GM12878 (cell line): ENCODE data around the gene SLC47A2. TPM values are rescaled to one million over a fixed set of nuclear protein-coding genes. Genes with fewer than 3 reads are reported as not detected.

Source experiments
- ATAC-seq: fragments of 200-7000 bp; cut with Tn5 transposase; 3 replicates; pipeline ENCODE4 v1.9.1; 2020; ENCODE audit warnings: mild to moderate bottlenecking, moderate library complexity
- BruUV-seq: library from RNA; stranded (reverse); fragments of 400-500 nt; replicated peaks from 2 replicates; lab custom pipeline; 2021; lab: Mats Ljungman, UMichigan
- CTCF ChIA-PET: fragments of 300-600 bp; sonication (Branson Sonifier 250); formaldehyde crosslinking; extraction: SDS; loops from one replicate; lab custom pipeline; 2021; ENCODE audit warnings: inconsistent platforms; lab: Yijun Ruan, JAX
- POLR2A ChIA-PET: fragments of 350-600 bp; formaldehyde crosslinking; extraction: SDS; loops from one replicate; lab custom pipeline; 2021; ENCODE audit warnings: inconsistent platforms; lab: Charles Lee
- RAD21 ChIA-PET: fragments of 300-600 bp; sonication (Branson Sonifier 250); formaldehyde crosslinking; loops from one replicate; lab custom pipeline; 2023; ENCODE audit warnings: antibody characterized with exemption; ENCODE audit not compliant: unreplicated experiment; lab: Charles Lee
- SMC1A ChIA-PET: fragments of 300-600 bp; sonication (Branson Sonifier 250); formaldehyde crosslinking; loops from one replicate; lab custom pipeline; 2023; ENCODE audit not compliant: unreplicated experiment, uncharacterized antibody; lab: Charles Lee
- DNase-seq: peaks from one replicate; pipeline ENCODE4 v3.0.0-alpha.2; 2011; ENCODE audit warnings: low read depth, low spot score
- FAIRE-seq: peaks from 3 replicates; lab custom pipeline; 2011; peaks lifted over from hg19 to GRCh38; lab: Jason Lieb, UNC
- H2AFZ ChIP-seq: 2 replicates; pipeline ENCODE4 v1.6.0; 2011; ENCODE audit warnings: low read depth, low read length, control low read depth; ENCODE audit not compliant: control insufficient read depth
- H3K27ac ChIP-seq: 2 replicates; pipeline ENCODE4 v1.5.1; 2011; ENCODE audit warnings: control low read depth; ENCODE audit not compliant: control insufficient read depth, insufficient read depth
- H3K27me3 ChIP-seq, 2 experiments: replicated peaks in 1 of 2; 2 replicates each; pipeline versions ENCODE4 v1.6.0 to v1.6.1; 2011; ENCODE audit warnings: low read length in 1 of 2; ENCODE audit not compliant: control insufficient read depth in 2 of 2, insufficient read depth in 2 of 2
- H3K36me3 ChIP-seq, 2 experiments: 2 replicates each; pipeline ENCODE4 v1.5.1; 2011; ENCODE audit warnings: low read length in 1 of 2; ENCODE audit not compliant: control insufficient read depth in 2 of 2, insufficient read depth in 2 of 2
- H3K4me1 ChIP-seq: 2 replicates; pipeline ENCODE4 v1.6.1; 2011; ENCODE audit warnings: mild to moderate bottlenecking, low read length, moderate library complexity, mixed read lengths; ENCODE audit not compliant: control insufficient read depth, insufficient read depth
- H3K4me2 ChIP-seq: 2 replicates; pipeline ENCODE4 v1.6.0; 2011; ENCODE audit warnings: control low read depth; ENCODE audit not compliant: control insufficient read depth, insufficient read depth
- H3K4me3 ChIP-seq: fragments of 200-600 bp; sonication (generic); 2 replicates; pipeline ENCODE4 v1.5.1; 2016
- H3K79me2 ChIP-seq: 2 replicates; pipeline ENCODE4 v1.6.0; 2011; ENCODE audit warnings: low read length; ENCODE audit not compliant: control insufficient read depth, insufficient read depth
- H3K9ac ChIP-seq: 2 replicates; pipeline ENCODE4 v1.8.0; 2011; ENCODE audit warnings: low read length, control low read depth, mixed read lengths; ENCODE audit not compliant: control insufficient read depth, insufficient read depth
- H3K9me3 ChIP-seq: replicated peaks from 3 replicates; pipeline ENCODE4 v1.5.1; 2011; ENCODE audit warnings: mild to moderate bottlenecking, low read length; ENCODE audit not compliant: control insufficient read depth, insufficient read depth
- H4K20me1 ChIP-seq: 2 replicates; pipeline ENCODE4 v1.6.0; 2011; ENCODE audit not compliant: control insufficient read depth, insufficient read depth
- POLR2AphosphoS2 ChIP-seq: IDR thresholded peaks from 2 replicates; pipeline ENCODE4 v1.6.1; 2011; ENCODE audit warnings: low read depth, mild to moderate bottlenecking, low read length, improper control_type of control experiment, moderate library complexity
- SMAD5 ChIP-seq: IDR thresholded peaks from 2 replicates; pipeline ENCODE4 v1.6.1; 2016; ENCODE audit warnings: antibody characterized with exemption, low read depth
- SMARCA5 ChIP-seq: fragments of 450-650 bp; IDR thresholded peaks from 2 replicates; pipeline ENCODE4 v1.6.1; 2017; ENCODE audit warnings: mild to moderate bottlenecking
- YBX1 ChIP-seq: fragments of 450-650 bp; IDR thresholded peaks from 2 replicates; pipeline ENCODE4 v1.6.1; 2016; ENCODE audit warnings: antibody characterized with exemption
- WGBS: methylation state at CpG from one replicate; pipeline ENCODE4 v1.1.6; 2016; ENCODE audit warnings: low lambda C conversion rate; ENCODE audit not compliant: insufficient replicate concordance, insufficient coverage; ENCODE audit errors: missing lambda C conversion rate; 5-methylcytosine and 5-hydroxymethylcytosine counted together
- in situ Hi-C: fragments of 300-500 bp; cut with MboI; formaldehyde crosslinking; loops from 9 replicates; pipeline ENCODE4 v1.14.3; 2018; ENCODE audit warnings: mixed read lengths
- intact Hi-C: fragments of 100-400 bp; cut with micrococcal nuclease; formaldehyde crosslinking; loops from one replicate; pipeline ENCODE4 v1.14.2; 2022; ENCODE audit not compliant: unreplicated experiment
- polyA plus RNA-seq, 11 experiments: library from polyadenylated mRNA; depleted of rRNA in 4 of 11; unstranded in 6 of 11; stranded (reverse) in 5 of 11; fragments of >200 nt; fragmentation: Nextera tagmentation in 4 of 11; fragmentation: Illumina TruSeq in 1 of 11; extraction: Ambion mirVana in 4 of 11; extraction: Trizol in 1 of 11; gene quantifications; 1 replicate in 1 of 11; 2 replicates in 10 of 11; pipeline versions ENCODE4 v1.2.1 to v1.2.3, GENCODE V29; 2011 to 2016; ENCODE audit warnings: inconsistent platforms in 2 of 11, missing spikeins in 2 of 11, low read depth in 1 of 11
- small RNA-seq: library from RNA; depleted of rRNA; stranded (forward); fragments of <200 nt; gene quantifications from one replicate; pipeline ENCODE3, GENCODE V24; 2014
- total RNA-seq, 4 experiments: library from RNA; depleted of rRNA in 3 of 4; stranded (reverse); fragments of >200 nt in 3 of 4; fragmentation: Illumina TruSeq in 1 of 4; extraction: Trizol in 1 of 4; gene quantifications; 2 replicates each; pipeline versions ENCODE4 v1.2.1 to v1.2.3, GENCODE V29; 2013 to 2021

The SLC47A2 gene
- total and polyA plus RNA-seq, 10 of the 15 experiments (the other 5 are each of a cell fraction or from before 2014, with no cell fraction given), result not detected

DNA sequence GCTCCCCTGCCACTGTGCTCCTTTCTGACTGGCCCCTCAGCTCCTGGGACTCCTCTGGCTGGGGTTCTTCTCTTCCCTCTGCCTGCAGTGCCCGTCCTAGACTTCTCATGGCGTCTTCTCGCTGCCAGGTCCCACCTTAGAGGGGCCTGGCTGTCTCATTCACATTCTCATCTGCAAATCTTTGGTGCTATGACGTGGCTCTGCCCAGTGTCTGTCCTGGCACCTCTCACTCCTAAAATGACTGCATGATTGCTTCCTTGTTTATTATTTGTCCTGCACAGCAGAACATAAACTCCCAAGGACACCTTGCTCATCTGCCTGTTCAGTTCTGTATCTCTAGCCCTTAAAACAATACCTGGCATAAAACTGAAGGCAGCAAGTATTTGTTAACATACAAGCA lies 86.3 kb downstream of the SLC47A2 start (continued):
- TF ChIP-seq POLR2AphosphoS2 (no peak), SMARCA5 (no peak)

DNA sequence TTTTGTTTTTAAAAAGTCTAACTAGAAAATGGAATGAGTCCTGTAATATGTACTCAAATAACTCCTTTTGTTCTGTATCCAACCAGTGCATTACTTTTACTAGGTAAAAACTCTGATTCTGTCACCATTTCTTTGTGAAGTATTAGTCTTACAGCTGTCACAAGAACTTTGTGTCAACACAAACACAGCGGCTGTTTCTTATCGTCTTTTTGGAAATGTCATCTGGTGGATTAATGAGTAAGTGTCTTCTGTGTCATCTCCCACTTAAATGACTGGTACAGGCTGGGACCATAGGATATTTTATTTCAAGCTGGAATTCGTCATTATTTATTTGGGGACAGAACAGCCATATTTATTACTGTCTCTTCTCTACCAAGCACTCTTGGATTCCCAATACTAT lies 86.9 kb downstream of the SLC47A2 start:
- FAIRE-seq (no peak), ATAC-seq (no peak), DNase-seq (no peak)
- POLR2A ChIA-PET, result no interaction called here
- in situ Hi-C loops (no loop called here), intact Hi-C loops (no loop called here)
- no peak overlapping the region for H2AFZ ChIP-seq
- RAD21 ChIA-PET, result no interaction called here
- no peaks in the 10 kb centered on the region for H3K9me3 ChIP-seq
- SMC1A ChIA-PET, result no interaction called here
- CTCF ChIA-PET, result no interaction called here
- H3K79me2 ChIP-seq, result no peaks in the 10 kb centered on the region
- 61% methylated on average over 3 of the region's 3 CpGs for WGBS
- no peaks in the 10 kb centered on the region for H3K4me1 ChIP-seq
- no peak overlapping the region for H3K9ac ChIP-seq
- no peak overlapping the region for H3K27ac ChIP-seq
- H3K27me3 ChIP-seq, result no peaks in the 10 kb centered on the region
- H3K36me3 ChIP-seq, result no peaks in the 10 kb centered on the region
- no TSS peak for BruUV-seq
- TF ChIP-seq SMAD5 (no peak), YBX1 (no peak)
- no peak overlapping the region for H3K4me2 ChIP-seq
- H3K4me3 ChIP-seq, result no peak overlapping the region
- no peaks in the 10 kb centered on the region for H4K20me1 ChIP-seq

Small RNAs within 50 kb of the gene (small RNA-seq; reads per million reads assigned to genes)
- gene RF00322, result not detected

Other genes with a start within 250 kb of the SLC47A2 start
- gene SLC47A1, start 182.7 kb downstream of the SLC47A2 start, total RNA-seq (2014; rRNA removed), result not detected in 2 replicates
- gene SLC47A1, start 182.7 kb downstream of the SLC47A2 start, total RNA-seq (2014; rRNA removed; fragmentation: Illumina TruSeq; extraction: Trizol), result not detected in 2 replicates
- 0.41 TPM in 1 of 2 replicates, not detected in the other for gene SLC47A1, start 182.7 kb downstream of the SLC47A2 start, total RNA-seq (2021)
- gene SLC47A1, start 182.7 kb downstream of the SLC47A2 start, polyA plus RNA-seq (2011; rRNA removed), result not detected in 2 replicates
- gene SLC47A1, start 182.7 kb downstream of the SLC47A2 start, polyA plus RNA-seq (2014; fragmentation: Illumina TruSeq; extraction: Trizol), result not detected in 2 replicates
- not detected for gene SLC47A1, start 182.7 kb downstream of the SLC47A2 start, polyA plus RNA-seq (2014; fragmentation: Nextera tagmentation; extraction: Ambion mirVana)
- not detected in 2 replicates for gene SLC47A1, start 182.7 kb downstream of the SLC47A2 start, polyA plus RNA-seq (2014; rRNA removed)
- gene SLC47A1, start 182.7 kb downstream of the SLC47A2 start, polyA plus RNA-seq (2016; fragmentation: Nextera tagmentation; extraction: Ambion mirVana), result not detected
- 27.8 and 31.5 TPM in 2 replicates for gene ALDH3A2, start 67.8 kb downstream of the SLC47A2 start, total RNA-seq (2014; rRNA removed)
- gene ALDH3A2, start 67.8 kb downstream of the SLC47A2 start, total RNA-seq (2014; rRNA removed; fragmentation: Illumina TruSeq; extraction: Trizol), result 20.5 and 21.2 TPM in 2 replicates
- gene ALDH3A2, start 67.8 kb downstream of the SLC47A2 start, total RNA-seq (2021), result 25.7 and 27.8 TPM in 2 replicates
- 33.3 and 40.3 TPM in 2 replicates for gene ALDH3A2, start 67.8 kb downstream of the SLC47A2 start, polyA plus RNA-seq (2011; rRNA removed)
- 24.4 and 29.1 TPM in 2 replicates for gene ALDH3A2, start 67.8 kb downstream of the SLC47A2 start, polyA plus RNA-seq (2014; fragmentation: Illumina TruSeq; extraction: Trizol)
- gene ALDH3A2, start 67.8 kb downstream of the SLC47A2 start, polyA plus RNA-seq (2014; fragmentation: Nextera tagmentation; extraction: Ambion mirVana), result 1 to 10 TPM; 5.0 to 7.9 TPM
- gene ALDH3A2, start 67.8 kb downstream of the SLC47A2 start, polyA plus RNA-seq (2014; rRNA removed), result 17.5 and 23.1 TPM in 2 replicates
- gene ALDH3A2, start 67.8 kb downstream of the SLC47A2 start, polyA plus RNA-seq (2016; fragmentation: Nextera tagmentation; extraction: Ambion mirVana), result 10 to 100 TPM; 35.0 to 37.0 TPM
- not detected in 2 replicates for gene ALDH3A1, start 31.7 kb upstream of the SLC47A2 start, total RNA-seq (2014; rRNA removed)
- gene ALDH3A1, start 31.7 kb upstream of the SLC47A2 start, total RNA-seq (2014; rRNA removed; fragmentation: Illumina TruSeq; extraction: Trizol), result not detected in 2 replicates
- not detected in 2 replicates for gene ALDH3A1, start 31.7 kb upstream of the SLC47A2 start, total RNA-seq (2021)
- not detected in 2 replicates for gene ALDH3A1, start 31.7 kb upstream of the SLC47A2 start, polyA plus RNA-seq (2011; rRNA removed)
- not detected in 2 replicates for gene ALDH3A1, start 31.7 kb upstream of the SLC47A2 start, polyA plus RNA-seq (2014; fragmentation: Illumina TruSeq; extraction: Trizol)
- gene ALDH3A1, start 31.7 kb upstream of the SLC47A2 start, polyA plus RNA-seq (2014; fragmentation: Nextera tagmentation; extraction: Ambion mirVana), result not detected
- 0.20 TPM in 1 of 2 replicates, not detected in the other for gene ALDH3A1, start 31.7 kb upstream of the SLC47A2 start, polyA plus RNA-seq (2014; rRNA removed)
- not detected for gene ALDH3A1, start 31.7 kb upstream of the SLC47A2 start, polyA plus RNA-seq (2016; fragmentation: Nextera tagmentation; extraction: Ambion mirVana)
- 2.0 and 2.6 TPM in 2 replicates for gene ULK2, start 151.4 kb upstream of the SLC47A2 start, total RNA-seq (2014; rRNA removed)
- gene ULK2, start 151.4 kb upstream of the SLC47A2 start, total RNA-seq (2014; rRNA removed; fragmentation: Illumina TruSeq; extraction: Trizol), result 1.2 and 1.6 TPM in 2 replicates
- 2.4 and 2.6 TPM in 2 replicates for gene ULK2, start 151.4 kb upstream of the SLC47A2 start, total RNA-seq (2021)
- gene ULK2, start 151.4 kb upstream of the SLC47A2 start, polyA plus RNA-seq (2011; rRNA removed), result 4.9 and 5.3 TPM in 2 replicates
- gene ULK2, start 151.4 kb upstream of the SLC47A2 start, polyA plus RNA-seq (2014; fragmentation: Illumina TruSeq; extraction: Trizol), result 3.4 and 5.8 TPM in 2 replicates
- under 1 TPM; 0.29 to 0.39 TPM for gene ULK2, start 151.4 kb upstream of the SLC47A2 start, polyA plus RNA-seq (2014; fragmentation: Nextera tagmentation; extraction: Ambion mirVana)
- gene ULK2, start 151.4 kb upstream of the SLC47A2 start, polyA plus RNA-seq (2014; rRNA removed), result 2.3 and 3.1 TPM in 2 replicates
- 1 to 10 TPM in 1 of 2 experiments, under 1 TPM in 1; 0.97 to 1.0 TPM for gene ULK2, start 151.4 kb upstream of the SLC47A2 start, polyA plus RNA-seq (2016; fragmentation: Nextera tagmentation; extraction: Ambion mirVana)